GF-D8 (cell line): Measurements from ENCODE around the gene PNPO.

Experiments
- DNase-seq: peaks from one replicate; lab custom pipeline; 2025; lab: John Stamatoyannopoulos, UW

The PNPO gene

GRCh38 chr17:47949946-47950345 is 8.6 kb downstream of the PNPO start:
- no peak for DNase-seq

- DNase-seq = no peak
These were observed 9.1 kb downstream of the PNPO start for GRCh38 chr17:47950448-47950847.

GRCh38 chr17:47952171-47953021 is 11.0 kb downstream of the PNPO start:
- DNase-seq = no peak

- DNase-seq = no peak
These were observed 12.5 kb downstream of the PNPO start for GRCh38 chr17:47953909-47954308.

- no peak for DNase-seq
These were observed 14.4 kb downstream of the PNPO start for GRCh38 chr17:47955497-47956461.

- no peak for DNase-seq
These were observed 15.6 kb downstream of the PNPO start for GRCh38 chr17:47956791-47957590.

- DNase-seq = no peak
These were observed 16.5 kb downstream of the PNPO start, which contains the start of gene PRR15L for GRCh38 chr17:47957591-47958490. PRR15L (minus strand) TSS chr17:47957883; CDS start chr17:47953234, 4,649 bp downstream.

GRCh38 chr17:47959825-47960655 is 18.7 kb downstream of the PNPO start:
- no peak for DNase-seq

- no peak for DNase-seq
These were observed 20.0 kb downstream of the PNPO start for GRCh38 chr17:47961406-47961805.

- no peak for DNase-seq
These were observed 21.5 kb downstream of the PNPO start for GRCh38 chr17:47962901-47963300.

- no peak for DNase-seq
These were observed 23.5 kb downstream of the PNPO start for GRCh38 chr17:47964856-47965255.

- no peak for DNase-seq
These were observed 24.7 kb downstream of the PNPO start for GRCh38 chr17:47966079-47966519.

- no peak for DNase-seq
These were observed 26.4 kb downstream of the PNPO start for GRCh38 chr17:47967607-47968252.

- DNase-seq = no peak
These were observed 27.5 kb downstream of the PNPO start for GRCh38 chr17:47968836-47969235.

GRCh38 chr17:47969930-47970724 is 28.8 kb downstream of the PNPO start:
- DNase-seq = no peak

GRCh38 chr17:47970725-47971499 is 29.5 kb downstream of the PNPO start, which contains the start of gene CDK5RAP3:
CDK5RAP3 (plus strand) TSS chr17:47971113; CDS start chr17:47971147, 34 bp downstream.
- peak; percentile 98 for DNase-seq

- DNase-seq = no peak
These were observed 32.2 kb downstream of the PNPO start for GRCh38 chr17:47973541-47973940.
